GM21717 (cell line): ENCODE data around the gene CYB5R3.

Source experiments
- ATAC-seq: cut with Tn5 transposase; IDR thresholded peaks from one replicate; pipeline ENCODE4 v1.9.1; 2021; ENCODE audit warnings: mild to moderate bottlenecking, moderate library complexity; ENCODE audit not compliant: unreplicated experiment

Gene CYB5R3

GRCh38 chr22:42649246-42650099 lies at the start of gene CYB5R3:
Gene CYB5R3, minus strand, starts transcription at chr22:42649392. Its CDS starts 77 bp downstream, at chr22:42649315.
- ATAC-seq = peak; percentile 42

GRCh38 chr22:42697542-42698013 lies 48.4 kb upstream of the CYB5R3 start:
- ATAC-seq = no peak

- no peak for ATAC-seq
Observed at GRCh38 chr22:42696331-42696967, 47.3 kb upstream of the CYB5R3 start.

GRCh38 chr22:42695294-42695693 lies 46.1 kb upstream of the CYB5R3 start:
- no peak for ATAC-seq

- no peak for ATAC-seq
Observed at GRCh38 chr22:42693763-42694683, 44.8 kb upstream of the CYB5R3 start.

- ATAC-seq = no peak
Observed at GRCh38 chr22:42693055-42693762, 44.0 kb upstream of the CYB5R3 start.

- no peak for ATAC-seq
Observed at GRCh38 chr22:42692239-42693054, 43.3 kb upstream of the CYB5R3 start.

GRCh38 chr22:42691440-42691839 lies 42.2 kb upstream of the CYB5R3 start:
- ATAC-seq = no peak

- no peak for ATAC-seq
Observed at GRCh38 chr22:42688241-42689211, 39.3 kb upstream of the CYB5R3 start.

GRCh38 chr22:42686756-42687491 lies 37.7 kb upstream of the CYB5R3 start:
- ATAC-seq = no peak

- no peak for ATAC-seq
Observed at GRCh38 chr22:42685941-42686653, 36.9 kb upstream of the CYB5R3 start.

GRCh38 chr22:42684462-42685195 lies 35.4 kb upstream of the CYB5R3 start:
- ATAC-seq = no peak

- no peak for ATAC-seq
Observed at GRCh38 chr22:42683578-42684283, 34.5 kb upstream of the CYB5R3 start.

GRCh38 chr22:42682113-42682851 lies 33.1 kb upstream of the CYB5R3 start:
- no peak for ATAC-seq

- ATAC-seq = no peak
Observed at GRCh38 chr22:42680648-42681047, 31.5 kb upstream of the CYB5R3 start.
